GM12892 (cell line): ENCODE data around the gene OSBP2.
"Not testable (repeated sequence)": the region's sequence is repeated elsewhere in the genome, so short reads cannot be mapped to it uniquely, and the experiment has no call there.

Experiments
- DNase-seq: peaks from one replicate; pipeline ENCODE4 v3.0.0; 2011; ENCODE audit not compliant: insufficient read length
- FAIRE-seq: peaks from 2 replicates; lab custom pipeline; 2011; peaks lifted over from hg19 to GRCh38; lab: Jason Lieb, UNC
- POLR2A ChIP-seq: IDR thresholded peaks from 2 replicates; pipeline ENCODE4 v1.6.1; 2011; ENCODE audit warnings: low read depth, low read length, control low read depth
- POLR2AphosphoS5 ChIP-seq: IDR thresholded peaks from 2 replicates; pipeline ENCODE4 v1.6.1; 2011; ENCODE audit warnings: low read depth, low read length, control low read depth
- TAF1 ChIP-seq: IDR thresholded peaks from 2 replicates; pipeline ENCODE4 v1.6.1; 2011; ENCODE audit warnings: low read depth, mild to moderate bottlenecking, control low read depth, low read length, borderline replicate concordance

OSBP2 gene

DNA sequence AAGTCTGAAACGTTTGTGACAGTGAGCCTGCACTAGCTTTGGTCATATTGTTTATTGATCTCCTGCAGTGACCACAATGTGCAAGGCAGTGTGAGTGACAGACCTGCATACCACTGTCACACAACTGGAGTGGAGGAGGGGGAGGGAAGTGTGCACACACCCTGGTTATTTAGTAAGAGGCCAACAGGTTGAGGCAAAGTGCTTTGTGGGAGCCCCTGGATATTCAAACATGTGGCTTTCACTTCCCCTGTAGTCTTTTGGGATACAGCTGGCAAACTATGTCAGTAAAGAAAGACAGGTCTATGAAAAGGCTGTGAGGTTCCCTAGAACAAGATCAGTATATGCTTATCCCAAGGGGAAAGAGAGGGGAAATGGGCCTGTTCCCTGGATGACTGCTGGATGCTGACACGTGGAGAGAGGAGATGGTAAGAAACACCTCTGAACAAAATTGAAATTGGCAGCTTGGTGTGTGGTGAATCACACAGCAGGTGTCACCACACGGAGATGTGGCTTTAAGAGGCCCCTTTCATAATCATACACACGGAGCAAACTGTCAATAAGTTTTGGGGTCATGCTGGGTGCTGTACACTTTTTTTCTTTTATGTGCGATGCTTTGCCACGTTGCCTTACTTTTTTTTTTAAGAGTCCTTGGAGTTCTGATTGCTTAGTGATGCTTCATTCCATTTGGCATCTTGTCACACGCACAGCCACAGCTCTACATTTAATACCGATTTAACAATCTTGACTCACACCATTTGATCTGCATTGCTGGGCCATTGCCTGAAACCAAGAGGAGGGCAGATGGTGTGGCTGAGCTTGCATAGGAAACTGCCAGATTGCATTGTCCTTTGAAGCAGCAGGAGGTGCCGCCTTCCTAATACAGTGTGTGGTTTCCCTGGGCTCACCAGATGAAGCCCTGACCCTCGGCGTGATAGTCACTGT lies 11.3 kb downstream of the OSBP2 start:
- no peak for DNase-seq
- FAIRE-seq: peak; percentile 14
- no peak for TF ChIP-seq POLR2A
- TF ChIP-seq POLR2AphosphoS5: no peak

DNA sequence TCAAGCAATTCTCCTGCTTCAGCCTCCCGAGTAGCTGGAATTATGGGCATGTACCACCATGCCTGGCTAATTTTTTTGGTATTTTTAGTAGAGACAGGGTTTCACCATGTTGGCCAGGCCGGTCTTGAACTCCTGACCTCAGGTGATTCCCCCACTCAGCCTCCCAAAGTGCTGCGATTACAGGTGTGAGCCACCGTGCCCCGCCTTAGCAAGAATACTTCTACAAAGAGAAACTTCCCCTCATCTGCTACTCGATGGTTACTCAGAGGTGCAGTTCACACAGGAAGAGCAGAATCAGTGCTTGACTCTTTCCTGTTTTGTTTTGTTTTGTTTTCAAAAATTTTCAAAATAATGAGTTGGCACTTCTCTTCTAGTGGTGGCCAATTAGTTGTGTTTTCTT lies 15.3 kb downstream of the OSBP2 start:
- FAIRE-seq, DNase-seq: not testable (repeated sequence)

DNA sequence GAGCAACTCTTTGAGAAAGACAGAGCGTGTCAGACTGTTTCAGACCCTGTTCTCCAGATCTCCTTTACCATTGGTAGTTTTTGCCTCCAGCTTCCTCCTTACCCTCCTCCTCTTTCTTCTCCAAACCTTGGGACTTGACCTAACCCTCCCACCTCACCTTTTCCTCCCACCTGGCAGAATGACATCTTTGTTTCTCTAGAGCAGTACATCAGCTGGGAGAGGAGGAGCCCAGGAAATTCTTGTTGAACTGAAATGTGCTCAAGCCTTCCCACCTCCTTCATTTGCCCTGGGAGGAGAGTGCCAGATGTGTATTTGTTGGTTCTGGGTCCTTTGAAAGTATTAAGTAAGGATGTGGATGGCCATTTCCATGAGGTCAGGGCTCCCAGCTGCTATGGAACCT lies 17.4 kb downstream of the OSBP2 start:
- TF ChIP-seq TAF1: no peak
- no peak for TF ChIP-seq POLR2AphosphoS5
- no peak for TF ChIP-seq POLR2A
- DNase-seq (no peak), FAIRE-seq (no peak)

DNA sequence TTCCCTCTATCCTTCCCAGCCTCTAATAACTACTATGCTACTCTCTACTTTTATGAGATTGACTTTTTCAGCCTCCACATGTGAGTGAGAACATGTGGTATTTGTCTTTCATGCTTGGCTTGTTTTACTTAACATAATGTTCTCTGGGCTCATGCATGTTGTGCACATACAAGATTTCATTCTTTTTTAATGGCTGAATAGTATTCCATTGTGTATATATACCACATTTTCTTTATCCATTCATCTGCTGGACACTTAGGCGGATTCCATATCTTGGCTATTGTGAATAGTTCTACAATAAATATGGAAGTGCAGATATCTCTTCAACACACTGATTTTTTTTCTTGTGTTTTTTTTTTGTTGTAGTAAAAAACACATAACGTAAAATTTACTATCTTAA lies 19.4 kb downstream of the OSBP2 start:
- DNase-seq (no peak), FAIRE-seq (no peak)
- no peak for TF ChIP-seq POLR2A
- no peak for TF ChIP-seq TAF1
- TF ChIP-seq POLR2AphosphoS5: no peak

DNA sequence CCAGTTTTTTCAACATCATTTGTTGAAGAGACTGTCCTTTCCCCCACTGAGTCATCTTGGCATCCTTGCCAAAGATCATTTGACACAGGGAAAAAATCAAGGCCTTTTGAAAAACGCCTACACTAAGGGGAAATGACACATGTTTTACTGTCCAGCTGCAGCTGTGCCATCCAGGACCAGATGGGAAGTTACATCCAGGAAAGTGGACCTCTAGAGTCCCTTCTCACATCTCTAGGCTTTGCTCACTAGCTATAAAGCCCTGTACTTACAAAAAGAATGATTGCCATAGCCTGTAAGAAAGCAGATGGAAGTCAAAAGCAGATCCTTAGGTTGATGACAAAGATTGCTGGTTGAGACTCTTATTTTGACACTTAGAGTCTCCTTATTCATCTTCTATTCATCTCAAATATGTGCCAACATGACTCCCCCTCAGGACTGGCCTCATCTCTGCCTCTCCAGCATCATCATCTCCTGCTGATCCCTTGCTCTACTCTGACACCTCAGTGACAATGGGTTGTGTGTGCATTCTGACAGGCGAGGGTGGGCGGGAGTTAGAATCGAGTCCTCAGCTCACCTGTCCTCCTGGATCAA lies 22.8 kb downstream of the OSBP2 start:
- FAIRE-seq (no peak), DNase-seq (no peak)
- TF ChIP-seq TAF1 (no peak), POLR2AphosphoS5 (no peak), POLR2A (no peak)

DNA sequence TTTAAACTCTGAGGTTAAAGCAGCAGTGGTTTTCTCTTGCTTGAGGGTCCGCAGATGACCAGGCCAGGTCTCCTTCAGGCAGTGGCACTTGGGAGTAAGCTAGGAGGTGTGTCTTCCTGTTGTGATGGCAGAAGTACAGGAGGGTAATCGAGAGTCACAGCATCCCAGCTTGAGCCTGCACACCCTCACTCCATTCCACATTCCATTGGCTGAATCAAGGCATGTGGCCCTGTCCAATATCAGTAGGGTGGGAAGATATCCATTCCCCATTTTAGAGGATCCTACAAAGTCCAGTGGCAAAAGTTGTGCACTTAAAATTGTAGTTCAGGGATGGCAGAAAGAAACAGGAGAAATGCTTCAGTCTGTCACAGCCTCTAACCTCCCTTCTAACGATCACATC lies 23.3 kb downstream of the OSBP2 start:
- DNase-seq (no peak), FAIRE-seq (no peak)
- no peak for TF ChIP-seq POLR2AphosphoS5
- no peak for TF ChIP-seq POLR2A
- no peak for TF ChIP-seq TAF1

DNA sequence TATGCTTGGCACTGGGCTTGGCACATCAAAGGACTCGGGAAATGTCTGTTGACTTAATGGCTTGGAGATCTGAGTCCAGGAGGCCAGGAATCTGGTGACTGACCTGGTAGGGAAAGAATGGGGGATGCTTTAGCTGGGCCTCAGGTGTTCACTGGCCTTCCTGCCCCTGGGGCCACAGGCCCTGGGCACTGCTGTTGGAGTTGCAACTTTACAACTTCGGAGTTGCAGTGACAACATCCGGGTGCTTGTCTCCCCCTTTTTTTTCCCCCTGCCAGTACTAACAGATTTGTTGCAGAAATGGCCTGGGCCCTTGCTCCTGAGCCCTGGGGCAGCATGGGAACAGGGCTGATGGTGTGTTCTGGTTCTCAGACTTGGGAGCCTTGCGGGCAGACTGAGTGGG lies 23.8 kb downstream of the OSBP2 start:
- FAIRE-seq: no peak
- TF ChIP-seq TAF1: no peak
- no peak for TF ChIP-seq POLR2AphosphoS5
- no peak for TF ChIP-seq POLR2A
- no peak for DNase-seq

DNA sequence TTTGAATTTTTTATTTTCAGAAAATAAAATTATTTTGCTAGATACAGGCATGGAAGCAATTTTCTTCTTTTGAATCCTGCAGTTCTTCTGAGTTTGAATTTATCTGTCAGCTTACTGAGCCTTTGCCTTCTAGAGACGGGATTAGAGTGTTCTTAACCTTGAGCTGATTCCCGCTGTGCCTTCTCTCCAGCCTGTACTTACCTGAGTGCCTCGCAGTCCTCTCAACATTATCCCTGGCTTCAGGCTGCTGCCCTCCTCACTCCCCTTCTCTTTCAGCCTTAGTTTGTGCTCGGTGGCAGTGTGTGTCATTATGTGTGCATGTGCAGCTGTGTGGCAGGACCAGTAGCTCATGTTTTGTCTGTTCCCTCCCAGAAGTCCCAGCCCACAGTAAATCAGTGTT lies 24.3 kb downstream of the OSBP2 start:
- FAIRE-seq: no peak
- DNase-seq: no peak
- TF ChIP-seq POLR2A (no peak), POLR2AphosphoS5 (no peak)

DNA sequence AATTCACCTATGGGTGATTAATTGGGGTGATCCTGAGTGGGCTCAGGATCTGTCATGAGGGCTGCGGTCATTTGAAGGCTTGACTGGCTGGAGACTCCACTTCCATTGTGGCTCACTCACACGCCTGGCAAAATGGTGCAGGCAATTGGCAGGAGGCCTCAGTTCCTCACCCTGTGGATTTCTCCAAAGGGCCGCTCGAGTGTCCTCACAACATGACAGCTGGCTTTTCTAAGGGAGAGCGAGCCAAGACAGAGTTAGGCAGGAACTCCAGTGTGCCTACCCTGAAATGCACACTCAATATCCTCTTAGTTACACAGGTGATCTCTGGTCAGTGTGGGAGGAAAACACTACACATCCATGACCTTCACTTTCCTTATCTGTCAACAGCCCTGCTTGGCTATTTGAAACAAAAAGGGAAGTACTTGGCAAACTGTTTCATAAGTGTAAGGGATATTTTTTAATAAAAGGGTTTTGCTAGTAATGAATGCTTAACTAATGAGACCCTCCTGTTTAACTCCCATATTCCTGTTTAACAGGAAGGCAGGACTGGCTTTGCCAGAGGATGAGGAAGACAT lies 25.7 kb downstream of the OSBP2 start:
- FAIRE-seq (no peak), DNase-seq (no peak)
- no peak for TF ChIP-seq POLR2A
- no peak for TF ChIP-seq TAF1
- no peak for TF ChIP-seq POLR2AphosphoS5

DNA sequence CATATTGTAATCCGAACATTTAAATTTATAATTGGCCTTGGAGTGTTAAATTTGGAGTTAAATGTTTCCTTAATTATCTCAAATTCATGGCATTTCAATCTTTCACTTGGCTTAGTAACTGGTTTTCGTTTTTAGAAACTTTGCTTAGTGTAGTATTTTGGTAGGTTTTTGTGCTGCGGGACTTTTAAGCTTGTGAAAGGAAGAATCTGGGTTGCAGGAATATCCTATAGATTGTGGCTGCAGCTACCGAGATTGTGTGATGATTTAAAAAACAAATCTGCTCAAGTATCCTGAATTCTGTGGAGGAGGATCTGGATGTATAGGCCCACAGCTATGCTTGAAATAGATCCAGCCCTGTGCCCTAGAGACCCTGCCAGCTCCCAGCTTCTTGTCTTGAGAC lies 27.1 kb downstream of the OSBP2 start:
- TF ChIP-seq POLR2AphosphoS5 (no peak), POLR2A (no peak), TAF1 (no peak)
- FAIRE-seq: no peak
- no peak for DNase-seq

DNA sequence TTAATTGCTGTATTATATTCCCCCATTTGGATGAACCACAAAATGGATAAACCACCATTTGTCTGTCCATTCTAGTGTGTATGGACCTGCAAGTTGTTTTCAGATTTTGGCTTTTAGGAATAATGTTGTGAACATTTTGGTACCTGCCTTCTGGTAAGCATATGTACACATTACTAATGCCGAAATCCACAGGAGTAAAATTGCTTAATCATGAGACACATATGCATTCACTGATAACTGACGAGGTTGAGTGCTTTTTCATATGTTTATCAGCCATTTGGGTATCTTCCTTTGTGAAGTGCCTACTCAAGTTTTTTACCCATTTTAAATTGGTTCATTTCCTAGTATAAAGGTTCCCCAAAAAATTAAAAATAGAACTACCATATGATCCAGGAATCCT lies 34.2 kb downstream of the OSBP2 start:
- FAIRE-seq: no peak
- no peak for TF ChIP-seq POLR2AphosphoS5
- no peak for TF ChIP-seq POLR2A
- no peak for TF ChIP-seq TAF1
- DNase-seq: no peak

DNA sequence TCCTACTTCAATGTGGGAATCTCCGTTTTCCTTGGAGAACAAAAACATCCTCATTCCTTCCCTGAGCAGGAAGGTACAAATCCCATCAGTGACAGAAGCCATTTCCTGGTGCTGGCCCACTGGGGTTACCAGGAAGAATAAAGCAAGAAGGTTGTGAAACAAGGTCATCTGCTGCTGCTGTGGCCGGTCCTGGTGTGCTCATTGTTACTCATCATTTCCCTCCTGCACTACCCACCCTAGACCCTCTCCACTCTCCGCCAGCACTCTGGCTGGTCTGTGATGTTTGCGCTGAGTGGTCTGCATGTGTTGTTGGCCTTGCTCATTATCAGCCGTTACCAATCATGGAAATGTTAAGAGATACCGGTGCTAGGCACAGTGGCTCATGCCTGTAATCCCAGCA lies 37.0 kb downstream of the OSBP2 start:
- FAIRE-seq: no peak
- TF ChIP-seq TAF1 (no peak), POLR2AphosphoS5 (no peak), POLR2A (no peak)
- no peak for DNase-seq
